Gastrocnemius medialis (tissue), 4 donors: Measurements from ENCODE around the gene ZC3H12C. TPM values are rescaled to one million over a fixed set of nuclear protein-coding genes. Genes with fewer than 3 reads are reported as not detected.

Experiments
- ATAC-seq, 2 donors: fragments of 150-250 bp; one replicate each; pipeline ENCODE4 v1.9.1; 2016
- DNase-seq, 2 donors: peaks; one replicate each; pipeline ENCODE4 v3.0.0-alpha.2; 2019
- H3K27ac ChIP-seq, 4 donors: fragments of 200-600 bp; sonication (generic); 1 replicate in 1 of 4; 2 replicates in 3 of 4; pipeline ENCODE4 v1.5.1; 2016 to 2018; ENCODE audit warnings: mild to moderate bottlenecking in 2 of 4, moderate library complexity in 1 of 4
- H3K27me3 ChIP-seq, 3 donors: fragments of 200-600 bp; sonication (generic) in 2 of 3; 1 replicate in 1 of 3; 2 replicates in 2 of 3; pipeline versions ENCODE4 v1.5.1 to v1.6.0; 2016 to 2019; ENCODE audit warnings: mild to moderate bottlenecking in 1 of 3, moderate library complexity in 1 of 3
- H3K36me3 ChIP-seq, 2 donors: fragments of 200-600 bp; sonication (generic) in 1 of 2; one replicate each; pipeline ENCODE4 v1.5.1; 2017 to 2018
- H3K4me1 ChIP-seq, 2 donors: fragments of 200-600 bp; sonication (generic) in 1 of 2; one replicate each; pipeline ENCODE4 v1.5.1; 2016 to 2017; ENCODE audit warnings: mild to moderate bottlenecking in 2 of 2
- H3K4me3 ChIP-seq, 4 donors: fragments of 200-600 bp; sonication (generic) in 3 of 4; 1 replicate in 1 of 4; 2 replicates in 3 of 4; pipeline ENCODE4 v1.5.1; 2016 to 2019; ENCODE audit warnings: mild to moderate bottlenecking in 2 of 4
- H3K9me3 ChIP-seq, 3 donors: fragments of 200-600 bp; sonication (generic) in 2 of 3; 1 replicate in 1 of 3; 2 replicates in 2 of 3; pipeline ENCODE4 v1.5.1; 2016 to 2019
- POLR2A ChIP-seq, 2 donors: fragments of 450-650 bp; IDR thresholded peaks; one replicate each; pipeline ENCODE4 v1.6.1; 2017; ENCODE audit warnings: antibody characterized with exemption in 2 of 2, mild to moderate bottlenecking in 2 of 2, moderate library complexity in 2 of 2
- in situ Hi-C, 4 donors: fragments of 200-750 bp; cut with MboI; loops; one replicate each; pipeline versions ENCODE4 v1.15.0 to v1.8.0; 2017; ENCODE audit warnings: low sequenced_read_pairs in 4 of 4
- intact Hi-C: fragments of 100-400 bp; cut with DNase I; formaldehyde crosslinking; loops from one replicate; pipeline ENCODE4 v1.15.1; 2023; ENCODE audit warnings: low total_unique reads
- total RNA-seq, 4 donors: library from RNA; depleted of rRNA; stranded (reverse); fragments of >200 nt; gene quantifications; one replicate each; pipeline versions ENCODE4 v1.1.0 to v1.2.3, GENCODE V29; 2016
- TF ChIP-seq, protein P1 (sequence below), 5 experiments: fragments of 450-650 bp in 3 of 5; fragments of 200-600 bp in 2 of 5; sonication (generic) in 2 of 5; IDR thresholded peaks in 4 of 5; conservative IDR thresholded peaks in 1 of 5; 1 replicate in 4 of 5; 2 replicates in 1 of 5; pipeline ENCODE4 v1.5.1; 2016 to 2019; ENCODE audit warnings: antibody characterized with exemption in 5 of 5, mild to moderate bottlenecking in 3 of 5, moderate library complexity in 3 of 5

Gene ZC3H12C
- total RNA-seq, 4 donors from 2014 or later, result 20.9 to 41.1 (median 30.9) TPM

DNA sequence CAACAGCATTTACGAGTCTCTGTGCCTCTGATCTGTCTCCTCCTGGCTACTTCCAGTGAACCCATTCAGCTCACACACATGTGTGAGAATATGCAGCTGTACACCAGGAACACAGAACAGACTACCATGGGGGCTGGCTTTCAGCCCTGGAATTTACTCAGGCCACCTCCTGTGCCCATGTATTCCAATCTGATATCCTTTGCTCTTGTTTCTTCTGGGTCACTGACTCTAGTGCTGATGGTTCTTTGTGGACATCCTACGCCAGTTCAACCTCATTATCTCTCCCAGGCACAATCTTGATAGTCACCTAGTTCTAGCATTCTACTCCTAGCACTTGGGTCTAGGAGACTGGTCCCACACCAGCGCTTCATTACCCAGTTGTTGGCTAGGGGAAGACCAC, 23.0 kb upstream of the ZC3H12C start:
- in situ Hi-C loops (no loop called here), intact Hi-C loops (no loop called here)
- no peak for ATAC-seq
- Histone ChIP-seq H3K4me1 (peaks cover 21% of the 10 kb centered on the region in 2 donors), H3K36me3 (no peaks in the 10 kb centered on the region), H3K27me3 (no peaks in the 10 kb centered on the region), H3K4me3 (no peak overlapping the region), H3K9me3 (no peaks in the 10 kb centered on the region), H3K27ac (peak overlapping the region; percentile 64 to 85 (median 78))
- TF ChIP-seq, protein P1, sequence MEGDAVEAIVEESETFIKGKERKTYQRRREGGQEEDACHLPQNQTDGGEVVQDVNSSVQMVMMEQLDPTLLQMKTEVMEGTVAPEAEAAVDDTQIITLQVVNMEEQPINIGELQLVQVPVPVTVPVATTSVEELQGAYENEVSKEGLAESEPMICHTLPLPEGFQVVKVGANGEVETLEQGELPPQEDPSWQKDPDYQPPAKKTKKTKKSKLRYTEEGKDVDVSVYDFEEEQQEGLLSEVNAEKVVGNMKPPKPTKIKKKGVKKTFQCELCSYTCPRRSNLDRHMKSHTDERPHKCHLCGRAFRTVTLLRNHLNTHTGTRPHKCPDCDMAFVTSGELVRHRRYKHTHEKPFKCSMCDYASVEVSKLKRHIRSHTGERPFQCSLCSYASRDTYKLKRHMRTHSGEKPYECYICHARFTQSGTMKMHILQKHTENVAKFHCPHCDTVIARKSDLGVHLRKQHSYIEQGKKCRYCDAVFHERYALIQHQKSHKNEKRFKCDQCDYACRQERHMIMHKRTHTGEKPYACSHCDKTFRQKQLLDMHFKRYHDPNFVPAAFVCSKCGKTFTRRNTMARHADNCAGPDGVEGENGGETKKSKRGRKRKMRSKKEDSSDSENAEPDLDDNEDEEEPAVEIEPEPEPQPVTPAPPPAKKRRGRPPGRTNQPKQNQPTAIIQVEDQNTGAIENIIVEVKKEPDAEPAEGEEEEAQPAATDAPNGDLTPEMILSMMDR (IDR thresholded peaks at IDR 0.05 in 4 of 5, conservative IDR thresholded peaks at IDR 0.05 in 1 of 5), result no peak
- TF ChIP-seq POLR2A (IDR thresholded peaks at IDR 0.05), result no peak
- DNase-seq, result no peak

DNA sequence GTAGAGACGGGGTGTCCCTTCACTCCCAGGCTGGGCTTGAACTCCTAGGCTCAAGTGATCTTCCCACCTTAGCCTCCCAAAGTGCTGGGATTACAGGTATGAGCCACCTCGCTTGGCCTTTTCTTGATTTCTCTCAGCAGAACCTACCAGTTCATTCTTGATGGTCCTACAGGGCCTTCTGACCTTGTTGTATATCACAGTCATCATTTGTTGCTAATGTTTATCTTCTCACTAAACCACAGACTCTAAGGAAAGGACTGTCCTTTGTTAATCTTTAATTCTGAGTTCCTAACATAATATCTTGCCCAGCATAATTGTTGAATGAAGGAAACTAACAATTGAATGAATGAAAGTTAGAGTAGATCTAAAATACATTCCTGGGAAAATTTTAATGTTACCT, 22.0 kb upstream of the ZC3H12C start:
- DNase-seq (no peak), ATAC-seq (no peak)
- no peak for TF ChIP-seq POLR2A (IDR thresholded peaks at IDR 0.05)
- Histone ChIP-seq H3K4me3 (no peak overlapping the region), H3K27me3 (no peaks in the 10 kb centered on the region), H3K9me3 (no peaks in the 10 kb centered on the region), H3K36me3 (no peaks in the 10 kb centered on the region), H3K27ac (peak overlapping the region in 1 of 4 donors; percentile 85), H3K4me1 (peaks cover 21% of the 10 kb centered on the region in 2 donors)
- intact Hi-C loops, result no loop called here
- in situ Hi-C loops, result no loop called here

DNA sequence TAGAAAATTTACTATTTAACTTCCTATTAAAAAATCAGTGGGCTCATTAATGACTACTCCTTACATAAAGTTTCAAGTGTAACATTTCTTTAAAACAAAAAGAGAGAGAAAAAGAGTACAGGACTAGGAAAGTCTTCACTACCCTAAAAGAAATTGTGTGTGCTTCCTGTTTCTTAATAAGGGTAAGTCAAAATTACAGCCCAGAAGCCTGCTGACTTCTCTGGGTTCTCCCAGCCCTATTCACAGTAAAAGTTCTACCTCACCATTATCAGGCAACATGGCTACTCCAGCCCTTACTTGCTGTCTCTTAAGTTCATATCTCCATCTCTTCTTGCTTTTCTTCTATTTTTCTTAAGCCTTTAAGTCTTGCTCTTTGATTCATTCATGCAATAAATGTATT, 20.3 kb upstream of the ZC3H12C start:
- in situ Hi-C loops, result no loop called here

DNA sequence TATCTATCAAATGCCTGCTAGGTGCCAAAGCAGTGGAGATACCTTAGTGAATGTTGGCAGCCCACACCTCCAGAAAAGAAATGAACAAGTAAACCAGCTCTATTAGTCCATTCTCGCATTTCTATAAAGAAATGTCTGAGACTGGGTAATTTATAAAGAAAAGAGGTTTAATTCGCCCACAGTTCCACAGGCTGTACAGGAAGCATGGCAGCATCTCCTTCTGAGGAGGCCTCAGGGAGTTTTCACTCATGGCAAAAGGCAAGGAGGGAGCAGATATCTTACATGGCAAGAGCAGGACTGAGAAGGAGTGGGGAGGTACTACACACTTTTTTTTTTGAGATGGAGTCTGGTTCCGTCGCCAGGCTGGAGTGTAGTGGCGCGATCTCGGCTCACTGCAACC, 18.7 kb upstream of the ZC3H12C start:
- H3K9me3 ChIP-seq, result peaks cover 0 to 3% (median 0%) of the 10 kb centered on the region in 3 donors
- H3K4me1 ChIP-seq, result peaks cover 6 to 7% of the 10 kb centered on the region in 2 donors
- intact Hi-C loops, result no loop called here
- no peaks in the 10 kb centered on the region for H3K27me3 ChIP-seq
- no peak overlapping the region for H3K4me3 ChIP-seq
- ATAC-seq (no peak), DNase-seq (no peak)
- no peak overlapping the region for H3K27ac ChIP-seq
- no peak for TF ChIP-seq POLR2A (IDR thresholded peaks at IDR 0.05)
- TF ChIP-seq, protein P1 (IDR thresholded peaks at IDR 0.05 in 4 of 5, conservative IDR thresholded peaks at IDR 0.05 in 1 of 5), result no peak
- H3K36me3 ChIP-seq, result no peaks in the 10 kb centered on the region
- in situ Hi-C loops, result no loop called here

More for the DNA sequence above, 20.3 kb upstream of the ZC3H12C start:
- Histone ChIP-seq H3K27ac (no peak overlapping the region), H3K36me3 (no peaks in the 10 kb centered on the region), H3K27me3 (no peaks in the 10 kb centered on the region), H3K9me3 (no peaks in the 10 kb centered on the region), H3K4me1 (peaks cover 21% of the 10 kb centered on the region in 2 donors), H3K4me3 (no peak overlapping the region)
- ATAC-seq (no peak), DNase-seq (no peak)
- TF ChIP-seq POLR2A (IDR thresholded peaks at IDR 0.05), result no peak
- TF ChIP-seq, protein P1 (IDR thresholded peaks at IDR 0.05 in 4 of 5, conservative IDR thresholded peaks at IDR 0.05 in 1 of 5), result no peak
- intact Hi-C loops, result no loop called here

DNA sequence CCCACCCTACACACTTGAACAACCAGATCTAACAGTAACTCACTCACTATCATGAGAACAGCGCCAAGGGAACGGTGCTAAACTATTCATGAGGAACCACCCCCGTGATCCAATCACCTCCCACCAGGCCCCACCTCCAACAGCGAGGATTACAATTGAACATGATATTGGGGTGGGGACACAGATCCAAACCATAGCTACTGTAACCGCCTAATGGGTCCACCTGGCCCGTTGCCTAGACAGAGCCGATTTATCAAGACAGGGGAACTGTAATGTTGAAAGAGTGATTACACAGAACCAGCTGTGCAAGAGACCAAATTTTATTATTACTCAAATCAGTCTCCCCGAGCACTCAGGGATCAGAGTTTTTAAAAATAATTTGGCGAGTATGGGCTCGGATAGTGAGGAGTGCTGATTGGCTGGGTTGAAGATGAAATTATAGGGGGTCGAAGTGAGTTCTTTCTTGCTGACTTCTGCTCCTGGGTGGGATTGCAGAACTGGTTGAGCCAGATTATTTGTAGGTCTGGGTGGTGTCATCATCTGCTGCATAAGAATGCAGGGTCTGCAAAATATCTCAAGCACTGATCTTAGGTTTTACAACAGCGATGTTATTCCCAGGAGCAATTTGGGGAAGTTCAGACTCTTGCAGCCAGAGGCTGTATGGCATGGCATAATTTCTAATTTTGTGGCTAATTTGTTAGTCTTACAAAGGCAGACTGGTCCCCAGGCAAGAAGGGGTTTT, 17.9 kb upstream of the ZC3H12C start:
- H3K36me3 ChIP-seq, result no peaks in the 10 kb centered on the region
- TF ChIP-seq, protein P1 (IDR thresholded peaks at IDR 0.05 in 4 of 5, conservative IDR thresholded peaks at IDR 0.05 in 1 of 5), result no peak
- no peak for TF ChIP-seq POLR2A (IDR thresholded peaks at IDR 0.05)
- no peak overlapping the region for H3K4me3 ChIP-seq
- DNase-seq (no peak), ATAC-seq (no peak)
- in situ Hi-C loops, result no loop called here
- no peaks in the 10 kb centered on the region for H3K4me1 ChIP-seq
- H3K27me3 ChIP-seq, result no peaks in the 10 kb centered on the region
- H3K27ac ChIP-seq, result no peak overlapping the region
- H3K9me3 ChIP-seq, result peaks cover 0 to 3% (median 0%) of the 10 kb centered on the region in 3 donors
- intact Hi-C loops, result no loop called here
